Hepatocyte (in vitro differentiated cells): ENCODE measurements around the gene TCAP. TPM values are rescaled to one million over a fixed set of nuclear protein-coding genes. Genes with fewer than 3 reads are reported as not detected.

Source experiments
- DNase-seq: peaks from one replicate; pipeline ENCODE4 v3.0.0-alpha.2; 2016; ENCODE audit warnings: low spot score
- H2AFZ ChIP-seq: fragments of 200-600 bp; sonication (generic); 2 replicates; pipeline ENCODE4 v1.6.0; 2016; ENCODE audit warnings: antibody characterized with exemption, mild to moderate bottlenecking
- H3K27ac ChIP-seq: fragments of 200-600 bp; sonication (generic); 2 replicates; pipeline ENCODE4 v1.5.1; 2016; ENCODE audit warnings: mild to moderate bottlenecking
- H3K27me3 ChIP-seq: fragments of 200-600 bp; sonication (generic); 2 replicates; pipeline ENCODE4 v1.6.1; 2016
- H3K36me3 ChIP-seq: fragments of 200-600 bp; sonication (generic); replicated peaks from 2 replicates; pipeline ENCODE4 v1.5.1; 2016; ENCODE audit warnings: low read depth; ENCODE audit not compliant: insufficient read depth
- H3K4me1 ChIP-seq: fragments of 200-600 bp; sonication (generic); 2 replicates; pipeline ENCODE4 v1.5.1; 2016; ENCODE audit warnings: mild to moderate bottlenecking, moderate library complexity; ENCODE audit not compliant: insufficient read depth
- H3K4me2 ChIP-seq: fragments of 200-600 bp; sonication (generic); 2 replicates; pipeline ENCODE4 v1.6.0; 2016
- H3K4me3 ChIP-seq: fragments of 200-600 bp; sonication (generic); 2 replicates; pipeline ENCODE4 v1.5.1; 2016; ENCODE audit warnings: mild to moderate bottlenecking
- H3K79me2 ChIP-seq: fragments of 200-600 bp; sonication (generic); 2 replicates; pipeline ENCODE4 v1.6.0; 2017; ENCODE audit warnings: mild to moderate bottlenecking
- H3K9me2 ChIP-seq: fragments of 200-600 bp; sonication (generic); replicated peaks from 2 replicates; pipeline ENCODE4 v1.6.0; 2017; ENCODE audit warnings: mild to moderate bottlenecking; ENCODE audit not compliant: insufficient read depth
- H3K9me3 ChIP-seq: fragments of 200-600 bp; sonication (generic); 2 replicates; pipeline ENCODE4 v1.5.1; 2016; ENCODE audit warnings: low read depth, mild to moderate bottlenecking
- H4K20me1 ChIP-seq: fragments of 200-600 bp; sonication (generic); 2 replicates; pipeline ENCODE4 v1.6.0; 2016; ENCODE audit warnings: mild to moderate bottlenecking; ENCODE audit not compliant: insufficient read depth, poor library complexity, severe bottlenecking
- CTCF ChIP-seq: fragments of 200-600 bp; sonication (generic); IDR thresholded peaks from 2 replicates; pipeline ENCODE4 v1.5.1; 2016; ENCODE audit warnings: antibody characterized with exemption, mild to moderate bottlenecking; ENCODE audit not compliant: poor library complexity
- EZH2 ChIP-seq: fragments of 200-600 bp; sonication (generic); IDR thresholded peaks from 2 replicates; pipeline ENCODE4 v1.6.1; 2016; ENCODE audit warnings: antibody characterized with exemption, mild to moderate bottlenecking, borderline replicate concordance
- EZH2phosphoT487 ChIP-seq: fragments of 200-600 bp; sonication (generic); IDR thresholded peaks from one replicate; pipeline ENCODE4 v1.6.1; 2018; ENCODE audit warnings: antibody characterized with exemption, mild to moderate bottlenecking, low read depth, moderate library complexity; ENCODE audit not compliant: unreplicated experiment, severe bottlenecking
- WGBS: methylation state at CpG from one replicate; pipeline ENCODE4 v1.1.6; 2016; ENCODE audit warnings: low lambda C conversion rate; ENCODE audit errors: missing lambda C conversion rate; 5-methylcytosine and 5-hydroxymethylcytosine counted together
- polyA plus RNA-seq: library from polyadenylated mRNA; unstranded; fragments of >200 nt; fragmentation: Nextera tagmentation; extraction: Ambion mirVana; gene quantifications from 2 replicates; pipeline ENCODE4 v1.2.1, GENCODE V29; 2016
- total RNA-seq: library from RNA; depleted of rRNA; stranded (reverse); fragments of >200 nt; gene quantifications from 2 replicates; pipeline ENCODE4 v1.2.3, GENCODE V29; 2014

The TCAP gene
- total and polyA plus RNA-seq, 2 experiments from 2014 or later, result 0.64 to 0.90 TPM

GRCh38 chr17:39701012-39701783 is 36.0 kb downstream of the TCAP start:
- Histone ChIP-seq H3K9me2 (no peaks in the 10 kb centered on the region), H3K9me3 (no peaks in the 10 kb centered on the region), H4K20me1 (peaks cover 53% of the 10 kb centered on the region), H3K36me3 (no peaks in the 10 kb centered on the region), H2AFZ (no peak overlapping the region), H3K4me2 (peak overlapping the region; percentile 88), H3K27me3 (no peaks in the 10 kb centered on the region), H3K27ac (peak overlapping the region; percentile 98), H3K4me1 (peaks cover 56% of the 10 kb centered on the region), H3K79me2 (peaks cover 78% of the 10 kb centered on the region), H3K4me3 (peak overlapping the region; percentile 88)
- TF ChIP-seq EZH2, result no peak
- no peak for TF ChIP-seq EZH2phosphoT487
- no peak for TF ChIP-seq CTCF
- DNase-seq, result peak; percentile 70
- WGBS, result 10% methylated on average over 10 of the region's 10 CpGs

- Histone ChIP-seq H3K4me1 (peaks cover 55% of the 10 kb centered on the region), H3K27ac (no peak overlapping the region), H3K79me2 (peaks cover 83% of the 10 kb centered on the region), H2AFZ (no peak overlapping the region), H4K20me1 (peaks cover 54% of the 10 kb centered on the region), H3K4me2 (peak overlapping the region; percentile 88), H3K36me3 (no peaks in the 10 kb centered on the region), H3K4me3 (peak overlapping the region; percentile 88), H3K9me2 (no peaks in the 10 kb centered on the region), H3K27me3 (no peaks in the 10 kb centered on the region), H3K9me3 (no peaks in the 10 kb centered on the region)
- 76% methylated on average over 4 of the region's 4 CpGs for WGBS
- TF ChIP-seq CTCF (no peak), EZH2 (no peak), EZH2phosphoT487 (no peak)
- no peak for DNase-seq
Observed at GRCh38 chr17:39701784-39702422, 36.8 kb downstream of the TCAP start.

GRCh38 chr17:39702901-39703893 is 38.0 kb downstream of the TCAP start:
- peaks cover 58% of the 10 kb centered on the region for H4K20me1 ChIP-seq
- no peaks in the 10 kb centered on the region for H3K36me3 ChIP-seq
- 43% methylated on average over 12 of the region's 12 CpGs for WGBS
- no peak for TF ChIP-seq EZH2
- TF ChIP-seq CTCF, result no peak
- TF ChIP-seq EZH2phosphoT487, result no peak
- H3K4me1 ChIP-seq, result peaks cover 55% of the 10 kb centered on the region
- H3K27ac ChIP-seq, result peak overlapping the region; percentile 43
- no peak overlapping the region for H2AFZ ChIP-seq
- peaks cover 86% of the 10 kb centered on the region for H3K79me2 ChIP-seq
- peak overlapping the region; percentile 88 for H3K4me2 ChIP-seq
- H3K4me3 ChIP-seq, result no peak overlapping the region
- no peak for DNase-seq
- H3K9me3 ChIP-seq, result no peaks in the 10 kb centered on the region
- no peaks in the 10 kb centered on the region for H3K27me3 ChIP-seq
- H3K9me2 ChIP-seq, result no peaks in the 10 kb centered on the region
